ENCODE results near the gene CSRNP3.

CSRNP3 gene

GRCh38 chr2:165500001-165500400, 30.5 kb downstream of the CSRNP3 start:
- TF ChIP-seq CTCF (conservative IDR thresholded peaks at IDR 0.05; ENCODE audit: control insufficient read depth, insufficient read depth, low read depth, low read length) = no peak
- no peak for DNase-seq (ENCODE audit: low read depth)
- H3K4me3 ChIP-seq (ENCODE audit: control insufficient read depth, low read depth, low read length) = no peak overlapping the region

GRCh38 chr2:165500816-165501215, 31.3 kb downstream of the CSRNP3 start:
- DNase-seq (ENCODE audit: low read depth) = no peak
- H3K4me3 ChIP-seq (ENCODE audit: control insufficient read depth, low read depth, low read length) = no peak overlapping the region
- TF ChIP-seq CTCF (conservative IDR thresholded peaks at IDR 0.05; ENCODE audit: control insufficient read depth, insufficient read depth, low read depth, low read length) = no peak

- TF ChIP-seq CTCF (conservative IDR thresholded peaks at IDR 0.05; ENCODE audit: control insufficient read depth, insufficient read depth, low read depth, low read length) = no peak
- DNase-seq (ENCODE audit: low read depth) = no peak
- H3K4me3 ChIP-seq (ENCODE audit: control insufficient read depth, low read depth, low read length) = no peak overlapping the region
Measured at GRCh38 chr2:165505514-165505913, 36.0 kb downstream of the CSRNP3 start.

GRCh38 chr2:165508927-165509326, 39.4 kb downstream of the CSRNP3 start:
- DNase-seq (ENCODE audit: low read depth) = peak; percentile 9
- TF ChIP-seq CTCF (conservative IDR thresholded peaks at IDR 0.05; ENCODE audit: control insufficient read depth, insufficient read depth, low read depth, low read length) = no peak
- no peak overlapping the region for H3K4me3 ChIP-seq (ENCODE audit: control insufficient read depth, low read depth, low read length)

- H3K4me3 ChIP-seq (ENCODE audit: control insufficient read depth, low read depth, low read length) = no peak overlapping the region
- TF ChIP-seq CTCF (conservative IDR thresholded peaks at IDR 0.05; ENCODE audit: control insufficient read depth, insufficient read depth, low read depth, low read length) = no peak
- DNase-seq (ENCODE audit: low read depth) = no peak
Measured at GRCh38 chr2:165513479-165513878, 44.0 kb downstream of the CSRNP3 start.

- TF ChIP-seq CTCF (conservative IDR thresholded peaks at IDR 0.05; ENCODE audit: control insufficient read depth, insufficient read depth, low read depth, low read length) = no peak
Measured at GRCh38 chr2:165518611-165519010, 49.1 kb downstream of the CSRNP3 start.

GRCh38 chr2:165522719-165523118, 53.2 kb downstream of the CSRNP3 start:
- H3K4me3 ChIP-seq (ENCODE audit: control insufficient read depth, low read depth, low read length) = no peak overlapping the region
- no peak for TF ChIP-seq CTCF (conservative IDR thresholded peaks at IDR 0.05; ENCODE audit: control insufficient read depth, insufficient read depth, low read depth, low read length)
- DNase-seq (ENCODE audit: low read depth) = no peak

More at GRCh38 chr2:165518611-165519010, 49.1 kb downstream of the CSRNP3 start:
- no peak for DNase-seq (ENCODE audit: low read depth)
- no peak overlapping the region for H3K4me3 ChIP-seq (ENCODE audit: control insufficient read depth, low read depth, low read length)

All from fibroblast of mammary gland (primary cell).